ENCODE measurements around the gene OR51G2.
A peak's percentile ranks its signal among the peaks of the same experiment; 100 is the strongest.
"Not testable (repeated sequence)": the region's sequence is repeated elsewhere in the genome, so short reads cannot be mapped to it uniquely, and the experiment has no call there.

OR51G2 gene, protein sequence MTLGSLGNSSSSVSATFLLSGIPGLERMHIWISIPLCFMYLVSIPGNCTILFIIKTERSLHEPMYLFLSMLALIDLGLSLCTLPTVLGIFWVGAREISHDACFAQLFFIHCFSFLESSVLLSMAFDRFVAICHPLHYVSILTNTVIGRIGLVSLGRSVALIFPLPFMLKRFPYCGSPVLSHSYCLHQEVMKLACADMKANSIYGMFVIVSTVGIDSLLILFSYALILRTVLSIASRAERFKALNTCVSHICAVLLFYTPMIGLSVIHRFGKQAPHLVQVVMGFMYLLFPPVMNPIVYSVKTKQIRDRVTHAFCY

DNA sequence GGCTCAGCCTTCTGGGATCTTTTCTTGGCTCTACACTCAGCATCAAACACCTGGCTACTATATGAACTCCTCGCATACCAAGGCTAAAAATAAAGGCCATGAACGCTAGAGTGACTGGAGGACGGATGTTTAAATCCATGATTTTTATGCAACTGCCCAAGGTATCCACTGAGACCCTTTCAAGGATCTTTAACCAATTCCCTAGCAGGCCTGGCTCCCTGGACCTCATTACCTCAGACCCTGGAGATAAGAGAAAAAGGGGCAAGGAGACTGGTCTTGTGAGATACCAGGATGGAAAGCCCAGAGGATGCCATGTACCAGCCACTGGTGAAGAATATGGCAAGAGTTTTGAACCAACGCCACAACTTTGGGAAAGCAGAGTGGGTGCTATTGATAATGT, at the start of gene OR51G2:
OR51G2 (minus strand) TSS at position 101 of the 400 bp plus-strand sequence. CDS start 3,687 bp downstream, outside the sequence.
- no peak for DNase-seq

DNA sequence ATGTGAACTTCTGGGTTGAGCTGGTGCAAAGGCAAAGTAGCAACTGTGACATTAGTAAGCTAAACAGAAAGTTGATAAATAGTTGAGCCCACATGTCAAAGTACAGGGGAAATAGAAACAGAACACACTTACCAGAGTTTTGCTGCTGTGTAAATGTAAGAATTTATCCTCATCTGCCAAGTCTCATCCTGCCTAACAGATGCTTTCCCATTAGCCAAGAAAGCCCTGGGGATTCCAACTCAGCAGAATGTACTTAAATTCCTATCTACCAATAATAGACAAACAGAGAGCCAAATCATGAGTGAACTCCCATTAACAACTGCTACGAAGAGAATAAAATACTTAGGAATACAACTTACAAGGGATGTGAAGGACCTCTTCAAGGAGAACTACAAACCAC, 43.7 kb upstream of the OR51G2 start:
- no peak for DNase-seq

DNA sequence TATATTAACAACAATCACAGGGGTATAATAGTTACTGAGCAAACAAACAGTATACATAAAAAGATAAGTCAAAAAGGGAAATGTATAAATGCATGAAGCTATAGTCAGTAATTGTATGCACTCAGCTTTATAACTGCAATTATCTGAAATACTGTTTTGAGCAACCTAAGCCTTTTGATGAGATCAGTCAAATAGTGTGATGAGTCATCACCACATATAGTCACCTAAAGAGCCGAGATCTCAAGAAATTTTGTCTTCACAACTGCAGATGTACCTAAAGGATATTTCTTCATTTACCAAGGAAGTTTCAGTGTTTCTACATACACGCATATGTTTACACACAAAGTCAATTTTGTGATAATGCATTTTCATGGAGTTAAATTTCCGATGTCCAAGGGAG, 41.7 kb upstream of the OR51G2 start:
- no peak for DNase-seq

DNA sequence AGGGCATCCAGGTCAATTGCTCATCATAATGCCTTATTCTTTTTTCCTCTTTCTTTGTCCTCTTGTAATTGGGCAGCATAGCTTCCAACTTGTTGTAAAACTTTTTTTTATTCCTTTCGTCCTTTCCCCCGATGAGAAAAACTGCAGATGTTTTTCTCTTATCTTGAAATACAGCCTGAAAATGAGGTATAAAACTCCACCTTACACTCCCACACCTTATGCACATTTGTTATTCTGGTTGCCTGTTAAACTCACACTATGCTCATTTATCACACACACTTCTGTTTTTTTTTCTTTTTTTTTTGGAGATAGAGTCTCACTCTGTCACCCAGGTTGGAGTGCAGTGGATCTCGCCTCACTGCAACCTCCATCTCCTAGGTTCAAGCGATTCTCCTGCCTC, 38.2 kb upstream of the OR51G2 start:
- DNase-seq = no peak

DNA sequence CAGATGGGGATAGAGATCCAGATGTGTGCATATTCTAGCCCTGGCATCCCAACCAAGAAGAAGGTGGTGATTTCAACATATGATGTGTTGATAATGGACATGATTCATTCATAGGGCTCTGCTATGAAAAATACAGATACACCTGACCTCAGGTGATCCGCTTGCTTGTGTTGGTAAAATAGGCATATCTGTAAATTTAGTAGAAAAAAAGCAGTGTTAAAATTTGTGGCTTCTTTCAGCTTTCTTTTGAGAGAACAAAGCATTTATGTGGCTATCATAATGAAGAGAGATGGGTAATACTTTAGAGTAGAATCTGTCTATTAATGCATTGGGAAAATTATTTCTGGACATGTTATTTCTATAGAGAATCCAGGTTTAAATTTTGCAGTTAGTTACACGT, 36.5 kb upstream of the OR51G2 start, which contains the start of gene OR51A2:
OR51A2 (minus strand) TSS at position 101 of the 400 bp plus-strand sequence; CDS start at position 101, 0 bp downstream.
- DNase-seq = not testable (repeated sequence)

DNA sequence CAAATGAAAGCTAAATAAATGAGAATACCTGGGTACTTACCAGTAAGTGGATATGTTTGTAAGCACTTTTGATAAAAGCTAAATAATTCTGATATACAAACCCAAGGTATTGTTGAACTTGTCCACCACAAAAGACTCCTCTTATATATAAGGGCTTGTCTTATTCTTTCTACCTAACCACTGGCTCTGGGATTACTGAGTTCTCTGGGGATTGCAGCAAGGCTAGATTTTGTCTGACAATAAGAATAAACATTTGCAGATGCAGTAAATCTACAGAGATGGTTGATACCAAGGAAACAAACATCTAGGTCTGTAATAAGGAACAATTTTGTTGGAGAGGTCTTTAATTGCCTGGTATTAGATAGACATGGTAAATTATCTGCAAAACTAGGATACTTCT, 28.4 kb upstream of the OR51G2 start, which contains the start of gene OR51A4:
OR51A4 (minus strand) TSS at position 101 of the 400 bp plus-strand sequence. CDS start 505 bp downstream, outside the sequence.
- no peak for DNase-seq

DNA sequence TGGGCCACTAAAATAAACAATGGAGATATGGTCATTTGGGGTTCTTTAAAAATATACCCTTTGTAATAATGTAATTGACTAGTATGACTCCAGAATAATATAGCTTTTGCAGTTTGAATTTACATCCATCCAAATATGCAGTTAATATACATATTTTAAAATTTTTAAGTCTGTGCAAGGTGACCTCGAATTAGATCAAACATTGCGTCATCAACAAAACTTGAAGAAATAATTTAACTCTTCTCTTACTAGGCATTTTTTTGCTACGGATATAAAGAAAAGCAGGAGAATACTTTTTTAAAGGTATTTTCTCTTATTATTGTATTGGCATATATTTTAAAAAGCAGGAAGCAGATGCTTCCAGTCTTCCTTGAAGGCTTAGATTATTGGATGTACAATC, 17.6 kb upstream of the OR51G2 start:
- no peak for DNase-seq

DNA sequence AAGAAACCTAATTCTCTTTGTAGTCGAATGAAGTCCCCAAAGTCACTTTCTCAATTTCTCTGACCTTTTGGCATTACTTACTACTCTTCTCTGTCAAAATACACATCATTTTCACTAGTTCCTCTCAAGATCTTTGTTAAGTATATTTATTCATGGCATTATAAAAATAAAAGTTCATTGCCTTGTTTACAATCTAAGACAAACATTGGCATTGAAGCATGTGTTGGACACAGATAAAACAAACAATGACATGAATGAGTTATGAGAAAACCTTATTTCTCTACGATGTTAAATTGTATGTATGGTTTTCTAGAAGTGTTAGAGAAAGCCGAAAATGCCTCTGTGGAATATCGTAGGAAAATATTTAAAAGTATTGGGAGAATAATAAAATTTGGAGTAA, 13.6 kb upstream of the OR51G2 start:
- DNase-seq = no peak

DNA sequence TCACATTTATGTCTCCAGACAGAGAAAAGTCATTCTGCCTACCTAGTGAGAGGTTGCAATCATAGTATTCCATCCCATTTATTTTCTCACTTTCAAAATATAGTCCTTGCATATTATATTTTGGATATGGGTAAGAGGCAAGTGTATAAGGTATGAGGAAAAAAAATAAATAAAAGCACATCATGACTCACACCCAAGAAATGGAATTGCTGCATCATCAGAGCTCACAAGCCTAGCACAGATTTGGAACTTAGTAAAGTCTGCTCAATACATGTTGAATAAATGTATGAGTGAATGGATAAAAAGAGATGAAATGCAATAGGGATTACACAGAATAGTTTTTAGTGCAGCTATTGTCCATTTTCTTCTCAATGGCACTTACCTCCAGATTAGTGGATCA, 7.5 kb upstream of the OR51G2 start:
- DNase-seq = no peak

DNA sequence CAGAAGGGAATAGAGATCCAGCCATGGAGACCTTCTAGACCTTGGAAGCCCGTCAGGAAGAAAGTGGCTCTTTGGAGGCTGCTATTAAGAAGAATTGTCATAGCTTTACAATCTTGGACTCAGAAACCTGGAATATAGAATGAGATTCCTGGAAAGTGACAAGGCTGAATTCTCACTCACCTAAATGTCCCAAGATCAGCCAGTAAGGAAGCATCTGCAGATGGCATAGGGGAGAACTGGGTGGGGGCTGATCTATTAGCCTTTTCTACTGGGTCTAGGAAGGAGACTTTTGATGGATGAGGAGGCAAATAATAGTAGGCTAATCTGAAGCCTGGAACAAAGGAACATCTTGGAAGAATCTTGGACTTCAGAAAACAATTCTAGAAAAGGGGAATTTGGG, 5.1 kb upstream of the OR51G2 start, which contains the start of gene OR51G1:
OR51G1 (minus strand) TSS at position 101 of the 400 bp plus-strand sequence; CDS start at position 101, 0 bp downstream.
- DNase-seq = no peak

DNA sequence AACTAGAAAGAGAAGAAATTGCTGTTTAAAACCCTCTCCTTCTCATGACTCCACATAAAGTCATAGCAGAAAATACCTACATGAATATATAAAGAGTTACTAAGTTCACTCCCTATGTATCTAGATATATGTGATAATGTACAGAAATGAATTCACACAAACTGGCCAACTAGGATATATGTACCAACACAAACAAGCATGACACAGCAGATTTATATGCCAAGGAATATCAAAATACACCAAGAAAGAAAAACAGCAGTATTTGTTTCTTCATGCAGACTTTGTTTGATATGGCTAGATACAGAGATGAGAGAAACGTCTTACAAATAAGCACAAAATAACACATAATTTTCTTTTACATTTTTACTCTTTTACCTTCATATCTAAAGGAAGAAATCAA, 3.2 kb upstream of the OR51G2 start:
- DNase-seq = no peak

DNA sequence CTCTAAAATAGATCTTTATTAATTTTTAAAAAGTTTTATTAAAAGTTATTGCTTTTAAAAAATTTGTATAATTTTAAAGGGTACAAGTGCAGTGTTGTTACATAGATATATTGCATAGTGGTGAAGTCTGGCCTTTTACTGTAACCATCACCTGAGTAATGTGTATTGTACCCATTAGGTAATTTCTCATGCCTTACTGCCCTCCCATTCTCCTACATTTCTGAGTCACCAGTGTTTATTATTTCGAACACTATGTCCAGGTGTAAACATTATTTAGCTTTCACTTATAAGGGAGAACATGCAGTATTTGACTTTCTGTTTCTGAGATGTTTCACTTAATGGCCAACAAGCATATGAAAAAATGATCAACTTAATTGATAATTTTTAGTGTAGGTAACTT, 2.6 kb upstream of the OR51G2 start:
- no peak for DNase-seq

DNA sequence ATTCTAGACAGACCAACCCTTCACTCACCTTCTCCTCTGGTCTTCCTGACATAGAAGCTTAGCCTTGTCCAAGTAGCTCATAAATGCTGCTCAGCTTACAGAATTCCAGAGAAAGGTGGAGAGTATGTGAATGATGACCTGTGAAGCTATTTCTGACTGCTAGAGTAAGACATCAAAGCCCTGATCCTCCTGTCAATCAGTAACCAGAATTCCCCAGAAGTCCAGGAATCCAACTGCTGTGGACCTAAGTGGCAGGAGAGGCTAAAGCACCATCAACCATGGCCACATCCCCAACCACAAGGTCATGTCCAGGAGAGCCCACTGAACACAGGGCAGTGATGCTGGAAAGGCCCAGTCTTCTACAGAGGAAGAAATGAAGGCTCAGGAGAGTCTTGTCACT, 2.6 kb downstream of the OR51G2 start:
- no peak for DNase-seq

DNA sequence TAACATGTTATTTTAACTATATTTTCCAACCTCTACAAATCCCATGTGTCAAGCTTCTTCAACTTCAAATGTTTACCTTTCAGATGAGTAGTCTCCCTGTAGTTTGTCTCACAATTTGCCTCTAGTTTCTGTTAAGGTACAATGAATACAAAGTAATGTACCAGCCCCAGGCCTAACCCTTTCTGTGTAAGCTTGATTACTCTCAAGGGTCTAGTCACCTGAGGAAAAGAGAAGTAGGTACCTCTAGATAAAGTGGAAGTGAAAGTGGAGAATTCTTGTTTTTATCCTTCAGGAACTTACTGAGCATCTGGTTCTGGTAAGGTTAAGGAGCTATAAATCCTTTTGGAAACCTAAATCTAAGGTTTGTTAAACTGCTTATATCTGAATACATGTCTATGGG, 15.7 kb downstream of the OR51G2 start, which contains the start of gene OR51A7:
OR51A7 (plus strand) TSS at position 300 of the 400 bp plus-strand sequence. CDS start 3,587 bp downstream, outside the sequence.
- DNase-seq = no peak

DNA sequence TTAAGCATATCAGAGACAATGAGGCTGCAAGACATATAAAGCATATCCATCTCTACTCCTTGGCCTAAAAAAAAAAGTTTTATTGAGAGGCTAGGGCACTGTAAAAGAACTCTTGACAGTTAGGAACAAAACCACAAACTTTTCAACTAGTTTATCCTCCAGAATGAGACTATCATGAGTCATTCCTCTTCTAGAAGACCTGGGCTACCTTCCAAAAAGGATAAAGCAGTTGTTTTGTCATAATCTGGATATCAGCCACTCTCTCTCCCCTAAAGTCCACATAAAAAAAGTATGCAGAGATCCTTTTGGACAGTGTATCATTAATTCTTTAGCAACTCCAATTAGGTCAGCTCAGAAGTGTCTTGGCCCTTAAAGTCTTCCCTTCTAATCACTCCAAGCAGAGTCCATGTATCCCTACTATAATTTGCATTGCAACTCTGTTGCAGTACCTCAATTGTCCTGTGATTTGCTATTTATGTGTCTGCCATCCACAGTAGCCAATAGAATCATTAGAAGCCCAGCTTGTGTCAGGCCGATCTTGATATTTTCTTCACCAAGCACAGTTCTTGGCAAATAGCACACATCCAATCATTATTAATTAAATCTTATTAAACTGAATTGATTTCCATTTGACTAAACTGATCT, 27.0 kb downstream of the OR51G2 start:
- DNase-seq = no peak

DNA sequence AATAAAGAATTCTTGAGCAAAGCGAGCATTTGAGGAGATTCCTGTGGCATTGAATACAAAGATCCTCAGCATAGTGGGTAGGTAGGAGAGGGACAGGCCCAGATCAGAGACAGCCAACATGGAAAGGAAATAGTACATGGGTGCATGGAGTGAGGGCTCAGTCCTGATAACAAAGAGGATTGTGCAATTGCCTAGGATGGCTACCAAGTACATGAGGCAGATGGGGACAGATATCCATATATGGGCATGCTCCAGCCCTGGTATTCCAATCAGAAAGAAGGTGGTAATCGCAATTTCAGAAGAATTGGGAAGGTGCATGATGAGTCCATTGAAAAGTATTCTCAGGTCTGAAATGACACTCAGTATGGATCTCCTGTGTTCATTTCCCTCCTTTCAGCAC, 28.9 kb downstream of the OR51G2 start:
- no peak for DNase-seq

DNA sequence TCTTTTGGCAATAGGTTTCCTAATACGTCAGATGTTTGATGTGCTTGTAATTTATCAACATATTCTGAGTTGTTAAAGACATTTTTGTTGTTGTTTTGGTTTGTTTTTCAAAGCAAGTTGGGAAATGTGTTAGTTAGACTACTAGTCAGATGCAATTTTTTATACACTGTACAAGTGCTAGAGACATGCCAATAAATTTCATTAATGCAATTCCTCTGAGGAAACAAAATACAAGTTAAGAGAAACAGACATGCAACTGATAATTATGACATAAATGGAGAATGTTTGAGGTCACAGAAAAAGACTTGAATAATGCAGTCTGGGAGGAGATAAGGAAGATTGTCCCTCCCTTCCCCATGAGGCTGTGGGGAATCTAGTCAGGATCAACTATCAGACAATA, 31.6 kb downstream of the OR51G2 start:
- DNase-seq = no peak

DNA sequence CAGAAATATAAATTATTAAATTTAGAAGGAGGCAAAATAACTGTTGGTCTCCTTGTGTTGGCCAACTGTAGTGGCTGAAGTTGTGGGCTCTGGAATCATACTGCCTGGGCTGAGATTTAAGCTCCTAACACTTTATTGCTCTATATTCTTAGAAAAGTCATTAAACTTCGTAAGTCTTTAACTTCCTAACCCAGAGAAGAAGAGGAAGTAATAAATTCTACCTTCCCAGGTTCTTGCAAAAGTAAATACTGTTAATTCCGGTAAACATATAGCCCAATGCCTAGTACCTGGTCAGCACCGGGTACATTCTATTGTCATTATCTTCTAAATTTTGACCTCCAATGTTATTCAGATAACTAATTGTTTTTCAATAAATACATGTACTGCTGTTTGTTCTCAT, 33.0 kb downstream of the OR51G2 start:
- no peak for DNase-seq

DNA sequence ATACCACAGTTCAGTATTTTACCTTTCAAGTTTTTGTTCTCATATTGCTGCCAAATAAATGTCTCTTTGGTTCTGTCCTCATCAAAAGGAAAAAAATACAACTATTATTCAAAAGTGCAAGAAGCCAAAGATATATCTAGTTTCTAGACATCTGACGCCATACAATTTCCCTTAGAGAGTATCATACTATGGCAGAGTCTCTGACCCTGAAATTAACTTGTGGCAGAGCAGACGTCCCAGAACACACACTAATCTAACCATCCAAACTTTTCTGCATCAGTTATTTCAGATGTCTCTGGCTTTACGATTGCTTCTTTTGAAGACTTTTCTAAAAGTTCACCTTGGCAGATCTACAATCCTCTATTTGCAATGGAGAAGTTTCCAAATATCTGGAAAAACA, 34.8 kb downstream of the OR51G2 start:
- DNase-seq = no peak

DNA sequence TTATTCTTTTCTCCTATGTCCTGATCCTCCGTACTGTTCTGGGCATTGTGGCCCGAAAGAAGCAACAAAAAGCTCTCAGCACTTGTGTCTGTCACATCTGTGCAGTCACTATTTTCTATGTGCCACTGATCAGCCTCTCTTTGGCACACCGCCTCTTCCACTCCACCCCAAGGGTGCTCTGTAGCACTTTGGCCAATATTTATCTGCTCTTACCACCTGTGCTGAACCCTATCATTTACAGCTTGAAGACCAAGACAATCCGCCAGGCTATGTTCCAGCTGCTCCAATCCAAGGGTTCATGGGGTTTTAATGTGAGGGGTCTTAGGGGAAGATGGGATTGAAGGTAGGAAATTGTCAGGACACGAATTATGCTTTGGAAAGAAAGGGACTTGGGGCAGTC, 36.6 kb downstream of the OR51G2 start:
- DNase-seq = no peak

DNA sequence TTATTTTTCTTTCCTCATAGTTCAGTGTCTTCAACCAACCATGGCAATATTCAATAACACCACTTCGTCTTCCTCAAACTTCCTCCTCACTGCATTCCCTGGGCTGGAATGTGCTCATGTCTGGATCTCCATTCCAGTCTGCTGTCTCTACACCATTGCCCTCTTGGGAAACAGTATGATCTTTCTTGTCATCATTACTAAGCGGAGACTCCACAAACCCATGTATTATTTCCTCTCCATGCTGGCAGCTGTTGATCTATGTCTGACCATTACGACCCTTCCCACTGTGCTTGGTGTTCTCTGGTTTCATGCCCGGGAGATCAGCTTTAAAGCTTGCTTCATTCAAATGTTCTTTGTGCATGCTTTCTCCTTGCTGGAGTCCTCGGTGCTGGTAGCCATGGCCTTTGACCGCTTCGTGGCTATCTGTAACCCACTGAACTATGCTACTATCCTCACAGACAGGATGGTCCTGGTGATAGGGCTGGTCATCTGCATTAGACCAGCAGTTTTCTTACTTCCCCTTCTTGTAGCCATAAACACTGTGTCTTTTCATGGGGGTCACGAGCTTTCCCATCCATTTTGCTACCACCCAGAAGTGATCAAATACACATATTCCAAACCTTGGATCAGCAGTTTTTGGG, 37.2 kb downstream of the OR51G2 start, which contains the start of gene OR51T1:
OR51T1 (plus strand) TSS at position 41 of the 641 bp plus-strand sequence; CDS start at position 41, 0 bp downstream.
- DNase-seq = no peak

DNA sequence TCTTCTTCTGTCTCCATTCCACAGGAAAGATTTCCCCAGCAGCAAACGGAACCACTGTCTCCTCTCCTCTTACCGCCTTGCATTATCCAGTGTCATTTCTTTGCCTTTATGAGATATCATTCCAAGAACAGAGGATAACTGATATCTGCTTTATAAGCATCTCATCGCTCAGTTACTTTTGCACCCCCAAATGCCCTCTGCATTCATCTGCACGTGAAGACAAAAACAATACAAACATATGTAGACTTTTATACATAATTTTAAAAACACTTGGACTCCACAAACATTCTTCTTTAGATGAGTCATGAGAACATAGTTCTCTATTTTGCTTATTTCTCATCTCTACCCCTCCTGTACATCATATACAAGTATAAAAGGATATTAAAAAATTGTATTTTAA, 38.0 kb downstream of the OR51G2 start:
- no peak for DNase-seq

DNA sequence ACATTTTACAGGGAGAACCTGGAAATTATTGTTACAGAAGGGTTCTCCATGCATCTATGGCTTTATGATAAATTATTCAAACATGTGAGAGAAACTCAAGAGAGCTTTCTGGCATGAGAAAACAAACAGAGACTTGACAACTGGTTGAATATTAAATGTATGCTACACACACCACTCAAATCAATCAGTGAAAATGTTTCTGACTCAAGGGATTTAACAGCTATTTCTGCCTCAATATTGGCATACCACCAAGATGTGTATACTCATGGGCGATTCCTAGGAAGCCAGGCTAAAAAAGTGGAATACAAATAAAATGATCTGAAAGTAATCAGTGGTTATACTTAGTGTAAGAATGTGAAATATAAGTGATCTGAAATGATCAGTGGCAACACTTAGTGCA, 53.3 kb downstream of the OR51G2 start:
- DNase-seq = no peak

DNA sequence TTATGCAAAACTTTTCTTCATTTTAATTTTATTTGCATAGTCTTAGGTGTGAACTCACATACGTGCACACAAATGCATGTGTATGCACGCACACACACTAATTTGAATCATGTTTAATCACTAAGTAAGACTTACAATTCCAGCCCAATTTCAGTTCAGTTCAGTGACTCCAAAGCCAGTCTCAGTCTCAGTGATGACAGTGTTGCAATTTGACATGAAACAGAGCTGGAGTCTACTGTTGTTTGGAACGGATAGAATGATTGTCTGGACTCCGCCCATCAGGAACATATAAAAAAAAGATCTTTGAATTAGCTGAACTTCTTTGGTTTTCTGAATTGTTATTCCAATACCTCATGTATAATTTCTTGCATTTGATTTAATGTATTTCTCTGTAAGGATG, 55.3 kb downstream of the OR51G2 start:
- DNase-seq = peak in 1 of 6 experiments; percentile 2

Data from stimulated activated naive CD4-positive, alpha-beta T cell (primary cell).